Measurements from ENCODE around the gene SYNRG. TPM values are rescaled to one million over a fixed set of nuclear protein-coding genes. Genes with fewer than 3 reads are reported as not detected.

Gene SYNRG
- total and polyA plus RNA-seq, 2 donors: 11.5 to 36.6 TPM

DNA sequence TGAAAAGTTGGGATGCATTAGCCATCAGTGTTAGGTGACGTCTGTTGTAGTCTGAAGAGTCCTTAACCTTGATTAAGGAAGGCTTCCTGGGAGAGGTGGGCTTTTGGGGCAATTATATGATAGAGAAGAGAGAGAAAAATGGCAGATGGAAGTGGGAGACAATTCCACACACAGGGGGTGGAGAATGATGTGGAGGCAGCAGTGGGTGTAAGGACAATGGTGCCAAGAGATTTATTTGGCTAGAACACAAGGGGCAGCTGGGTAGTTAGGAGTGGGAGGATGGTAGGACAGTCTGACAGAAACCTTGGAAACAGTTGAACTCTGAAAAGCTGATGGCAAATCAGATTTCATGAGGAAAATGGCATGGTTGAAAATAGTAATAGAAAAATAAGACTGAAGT lies 130.2 kb downstream of the SYNRG start:
- H3K4me1 ChIP-seq (ENCODE audit: insufficient read depth): no peaks in the 10 kb centered on the region
- H3K36me3 ChIP-seq (ENCODE audit: insufficient read depth): peaks cover 5% of the 10 kb centered on the region
- 93% methylated on average over 1 of the region's 1 CpG for WGBS
- DNase-seq (ENCODE audit: extremely low spot score): no peak
- no peak overlapping the region for H3K4me3 ChIP-seq (ENCODE audit: low read depth, low read length)
- H3K27ac ChIP-seq (ENCODE audit: low read depth): no peak overlapping the region

DNA sequence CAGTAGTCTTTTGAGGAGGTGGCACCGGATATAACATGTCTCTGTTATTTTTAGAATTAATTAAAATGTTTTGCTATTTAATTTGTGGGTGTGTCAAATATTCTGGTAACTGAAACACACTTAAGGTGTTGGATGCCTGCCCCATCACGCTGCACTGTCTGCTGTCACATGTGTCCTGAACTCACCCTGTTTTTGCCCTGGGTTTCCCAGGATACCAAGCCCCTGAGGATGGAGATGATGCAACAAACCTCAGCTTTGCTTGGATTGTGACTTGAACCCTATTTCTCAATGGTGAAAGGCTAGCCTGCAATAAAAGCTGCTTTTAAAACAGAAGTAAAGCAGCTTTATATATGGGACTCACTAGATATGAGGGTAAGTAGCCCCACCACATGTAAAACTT lies 131.0 kb downstream of the SYNRG start:
- 83% methylated on average over 2 of the region's 2 CpGs for WGBS
- no peak overlapping the region for H3K27ac ChIP-seq (ENCODE audit: low read depth)
- peaks cover 5% of the 10 kb centered on the region for H3K36me3 ChIP-seq (ENCODE audit: insufficient read depth)
- no peak for DNase-seq (ENCODE audit: extremely low spot score)
- H3K4me1 ChIP-seq (ENCODE audit: insufficient read depth): no peaks in the 10 kb centered on the region
- H3K4me3 ChIP-seq (ENCODE audit: low read depth, low read length): no peak overlapping the region

DNA sequence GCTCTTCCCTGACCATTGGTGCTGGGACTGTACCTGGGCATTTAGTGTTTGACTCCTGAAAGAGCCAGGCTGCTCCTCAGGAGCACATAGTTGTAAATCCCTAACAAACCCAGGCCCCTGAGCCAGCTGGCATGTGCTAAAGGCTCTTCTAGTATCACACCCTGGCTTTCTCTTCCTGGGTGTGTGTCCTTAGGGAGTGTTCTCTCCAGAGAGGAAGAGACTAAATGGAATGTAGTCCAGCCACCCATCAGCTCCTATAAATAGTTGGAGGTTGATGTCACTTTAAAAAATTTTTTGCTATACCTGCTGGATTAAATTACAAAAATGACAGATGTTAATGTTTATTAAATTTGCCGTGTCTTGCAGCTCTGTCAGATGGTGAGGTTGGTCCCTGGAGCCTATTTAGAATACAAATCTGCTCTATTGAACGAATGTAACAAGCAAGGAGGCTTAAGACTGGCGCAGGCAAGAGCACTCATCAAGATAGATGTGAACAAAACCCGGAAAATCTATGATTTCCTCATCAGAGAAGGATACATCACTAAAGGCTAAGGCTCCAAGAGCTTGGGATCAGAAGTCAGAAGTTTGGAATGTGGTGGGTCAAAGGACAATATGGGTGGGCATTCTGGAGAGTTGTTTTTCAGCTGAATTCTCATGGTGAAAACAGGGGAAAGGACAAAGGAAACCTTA lies 132.6 kb downstream of the SYNRG start:
- Histone ChIP-seq H3K36me3 (ENCODE audit: insufficient read depth) (peaks cover 5% of the 10 kb centered on the region), H3K4me3 (ENCODE audit: low read depth, low read length) (no peak overlapping the region), H3K27ac (ENCODE audit: low read depth) (no peak overlapping the region), H3K4me1 (ENCODE audit: insufficient read depth) (no peaks in the 10 kb centered on the region)
- DNase-seq (ENCODE audit: extremely low spot score): no peak
- WGBS: 75% methylated on average over 4 of the region's 4 CpGs

DNA sequence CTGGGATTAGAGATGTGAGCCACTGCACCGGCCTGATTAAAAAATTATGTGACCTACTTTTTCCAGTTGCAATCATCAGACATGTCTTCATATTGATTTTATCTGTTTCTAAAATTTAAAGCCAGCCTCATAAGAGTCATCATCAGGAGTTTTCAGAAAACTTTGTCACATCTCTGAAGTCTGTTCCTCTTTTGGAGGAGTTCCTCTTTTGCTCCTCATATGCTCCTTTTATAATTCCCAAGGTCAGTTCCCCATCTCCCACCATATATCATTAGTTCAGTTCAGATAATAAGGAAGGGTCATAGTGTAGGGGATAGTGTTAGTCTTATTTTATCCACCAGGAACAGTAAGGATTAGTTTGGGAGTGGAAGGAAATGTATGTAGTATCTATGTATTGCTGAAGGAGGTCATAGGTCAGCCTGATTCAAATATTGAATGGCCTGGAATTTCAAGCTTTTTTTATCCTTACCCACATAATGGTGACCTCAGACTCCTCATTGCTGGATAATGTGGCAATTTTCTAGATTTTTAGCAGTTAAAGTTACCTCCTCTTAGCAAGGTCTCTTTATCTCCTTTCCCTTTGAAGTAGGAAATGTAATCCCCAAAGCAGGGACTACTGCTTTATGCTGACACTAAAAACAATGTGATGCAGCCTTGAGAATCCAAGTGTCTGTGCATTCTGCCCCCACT lies 133.3 kb downstream of the SYNRG start:
- no peak overlapping the region for H3K27ac ChIP-seq (ENCODE audit: low read depth)
- H3K4me3 ChIP-seq (ENCODE audit: low read depth, low read length): no peak overlapping the region
- no peaks in the 10 kb centered on the region for H3K4me1 ChIP-seq (ENCODE audit: insufficient read depth)
- DNase-seq (ENCODE audit: extremely low spot score): no peak
- WGBS: 83% methylated on average over 1 of the region's 1 CpG
- H3K36me3 ChIP-seq (ENCODE audit: insufficient read depth): peaks cover 7% of the 10 kb centered on the region

DNA sequence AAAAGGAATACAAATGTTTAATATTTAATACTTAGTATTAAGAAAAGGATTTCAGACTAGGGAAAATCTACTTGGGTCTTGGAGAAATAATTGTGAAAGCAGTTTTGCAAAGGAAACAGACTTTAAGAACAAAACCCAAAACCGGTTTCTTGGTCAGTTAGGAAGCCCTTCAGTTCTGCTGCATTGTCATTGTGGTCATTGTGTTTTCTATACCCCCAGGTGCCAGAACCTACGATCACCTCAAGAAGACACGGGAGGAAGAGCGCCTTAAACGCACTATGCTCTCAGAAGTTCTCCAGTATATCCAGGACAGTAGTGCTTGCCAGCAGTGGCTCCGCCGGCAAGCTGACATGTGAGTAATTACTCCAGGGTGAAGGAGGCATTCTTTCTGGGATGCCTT lies 139.0 kb downstream of the SYNRG start:
- WGBS: 92% methylated on average over 7 of the region's 7 CpGs

DNA sequence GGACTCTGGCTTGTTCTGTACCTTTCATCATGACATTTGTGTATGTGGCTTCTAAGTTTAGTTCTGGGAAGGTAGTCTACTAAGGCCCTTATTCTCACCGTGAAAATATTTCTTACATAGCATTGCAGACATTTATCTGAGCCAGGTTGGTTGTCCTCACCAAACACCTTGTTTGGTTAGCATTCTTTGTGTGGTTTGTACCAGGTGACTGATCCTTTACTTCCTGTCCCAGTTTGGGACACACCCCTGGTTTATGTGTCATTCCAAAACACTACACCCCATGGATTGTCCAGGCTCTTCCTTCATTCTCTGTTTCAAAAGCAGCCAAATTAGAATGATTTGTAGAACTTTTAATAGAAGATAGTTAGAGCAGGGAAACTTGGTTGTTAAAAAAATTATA lies 142.7 kb downstream of the SYNRG start:
- Histone ChIP-seq H3K4me1 (ENCODE audit: insufficient read depth) (no peaks in the 10 kb centered on the region), H3K36me3 (ENCODE audit: insufficient read depth) (peaks cover 7% of the 10 kb centered on the region), H3K27ac (ENCODE audit: low read depth) (no peak overlapping the region), H3K4me3 (ENCODE audit: low read depth, low read length) (no peak overlapping the region)
- DNase-seq (ENCODE audit: extremely low spot score): no peak
- WGBS: 97% methylated on average over 1 of the region's 1 CpG

More for the DNA sequence above, 139.0 kb downstream of the SYNRG start:
- Histone ChIP-seq H3K4me1 (ENCODE audit: insufficient read depth) (no peaks in the 10 kb centered on the region), H3K27ac (ENCODE audit: low read depth) (no peak overlapping the region), H3K4me3 (ENCODE audit: low read depth, low read length) (no peak overlapping the region), H3K36me3 (ENCODE audit: insufficient read depth) (peaks cover 8% of the 10 kb centered on the region)
- DNase-seq (ENCODE audit: extremely low spot score): no peak

DNA sequence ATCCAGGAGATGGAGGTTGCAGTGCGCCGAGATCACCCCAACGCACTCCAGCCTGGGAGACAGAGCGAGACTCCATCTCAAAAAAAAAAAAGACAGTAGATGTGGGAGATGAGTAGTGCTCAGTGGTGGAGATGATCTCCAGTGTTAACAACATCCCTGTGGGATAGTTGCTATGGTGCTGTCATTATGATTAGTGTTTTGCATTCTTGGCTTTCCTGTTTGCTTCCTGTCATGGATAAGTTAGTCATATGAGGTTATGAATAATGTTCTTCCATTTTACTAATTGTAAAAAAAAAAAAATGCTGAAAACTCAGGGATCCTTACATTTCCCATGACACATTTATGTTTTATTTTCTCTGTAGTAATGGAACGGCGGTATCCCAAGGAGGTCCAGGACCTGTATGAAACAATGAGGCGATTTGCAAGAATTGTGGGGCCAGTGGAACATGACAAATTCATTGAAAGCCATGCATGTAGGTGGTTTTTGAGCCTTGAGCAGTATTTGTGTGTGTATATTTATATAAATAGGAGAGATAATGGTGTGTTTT lies 144.1 kb downstream of the SYNRG start:
- no peak for DNase-seq (ENCODE audit: extremely low spot score)
- no peak overlapping the region for H3K4me3 ChIP-seq (ENCODE audit: low read depth, low read length)
- no peak overlapping the region for H3K27ac ChIP-seq (ENCODE audit: low read depth)
- 94% methylated on average over 7 of the region's 7 CpGs for WGBS
- peaks cover 2% of the 10 kb centered on the region for H3K36me3 ChIP-seq (ENCODE audit: insufficient read depth)
- no peaks in the 10 kb centered on the region for H3K4me1 ChIP-seq (ENCODE audit: insufficient read depth)

Small RNAs within 50 kb of the gene (small RNA-seq; reads per million reads assigned to genes)
- not detected for gene MIR378J

Other genes starting within 250 kb of the SYNRG start
- not detected for gene C17orf78, start 233.4 kb downstream of the SYNRG start, total RNA-seq
- gene C17orf78, start 233.4 kb downstream of the SYNRG start, polyA plus RNA-seq: not detected
- gene ACACA, start 202.6 kb downstream of the SYNRG start, total RNA-seq: 70.6 TPM
- 31.7 TPM for gene ACACA, start 202.6 kb downstream of the SYNRG start, polyA plus RNA-seq
- gene TADA2A, start 202.5 kb downstream of the SYNRG start, total RNA-seq: 33.9 TPM
- gene TADA2A, start 202.5 kb downstream of the SYNRG start, polyA plus RNA-seq: 12.4 TPM
- gene DUSP14, start 119.5 kb downstream of the SYNRG start, total RNA-seq: 14.9 TPM
- gene DUSP14, start 119.5 kb downstream of the SYNRG start, polyA plus RNA-seq: 12.5 TPM
- 38.9 TPM for gene DDX52, start 34.0 kb upstream of the SYNRG start, total RNA-seq
- gene DDX52, start 34.0 kb upstream of the SYNRG start, polyA plus RNA-seq: 9.6 TPM
- gene HNF1B, start 135.6 kb upstream of the SYNRG start, total RNA-seq: 0.74 TPM
- gene HNF1B, start 135.6 kb upstream of the SYNRG start, polyA plus RNA-seq: 1.5 TPM

Measured in urinary bladder (tissue), 4 donors.